Placental epithelial cell (primary cell): Measurements from ENCODE around the gene KASH5. TPM values are rescaled to one million over a fixed set of nuclear protein-coding genes. Genes with fewer than 3 reads are reported as not detected.

ENCODE experiments used
- total RNA-seq: library from RNA; depleted of rRNA; stranded (reverse); fragments of >200 nt; gene quantifications from 2 replicates; pipeline ENCODE4 v1.2.3, GENCODE V29; 2012

The KASH5 gene, protein sequence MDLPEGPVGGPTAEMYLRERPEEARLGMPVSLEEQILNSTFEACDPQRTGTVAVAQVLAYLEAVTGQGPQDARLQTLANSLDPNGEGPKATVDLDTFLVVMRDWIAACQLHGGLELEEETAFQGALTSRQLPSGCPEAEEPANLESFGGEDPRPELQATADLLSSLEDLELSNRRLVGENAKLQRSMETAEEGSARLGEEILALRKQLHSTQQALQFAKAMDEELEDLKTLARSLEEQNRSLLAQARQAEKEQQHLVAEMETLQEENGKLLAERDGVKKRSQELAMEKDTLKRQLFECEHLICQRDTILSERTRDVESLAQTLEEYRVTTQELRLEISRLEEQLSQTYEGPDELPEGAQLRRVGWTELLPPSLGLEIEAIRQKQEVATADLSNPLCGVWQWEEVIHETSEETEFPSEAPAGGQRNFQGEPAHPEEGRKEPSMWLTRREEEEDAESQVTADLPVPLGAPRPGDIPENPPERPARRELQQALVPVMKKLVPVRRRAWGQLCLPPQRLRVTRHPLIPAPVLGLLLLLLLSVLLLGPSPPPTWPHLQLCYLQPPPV
- not detected in 2 replicates for total RNA-seq

DNA sequence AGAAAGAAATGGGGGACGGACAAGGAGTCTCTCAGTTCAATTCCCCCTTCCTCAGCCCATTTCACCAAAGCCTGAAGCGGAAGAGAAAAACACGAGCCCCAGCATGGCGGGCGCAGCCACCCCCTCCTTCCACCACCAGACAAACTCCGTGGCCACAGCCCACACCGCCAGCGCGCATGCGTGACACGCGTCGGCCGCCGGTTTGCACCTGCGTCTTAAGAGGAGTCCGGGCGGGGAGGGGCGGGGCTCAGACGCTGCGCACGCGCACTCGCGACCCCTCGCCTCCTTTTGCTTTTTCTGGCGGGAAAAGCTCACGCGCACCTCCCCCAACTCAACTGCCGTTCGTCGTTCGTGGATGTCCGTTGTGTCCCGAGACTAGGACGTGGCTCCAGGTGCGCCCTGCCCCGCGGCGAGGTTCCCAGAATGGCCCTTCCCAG is at the start of gene KASH5:
TSS of gene KASH5 (plus strand) at position 314 of the 437 bp plus-strand sequence. CDS start 2,635 bp downstream, outside the sequence.

DNA sequence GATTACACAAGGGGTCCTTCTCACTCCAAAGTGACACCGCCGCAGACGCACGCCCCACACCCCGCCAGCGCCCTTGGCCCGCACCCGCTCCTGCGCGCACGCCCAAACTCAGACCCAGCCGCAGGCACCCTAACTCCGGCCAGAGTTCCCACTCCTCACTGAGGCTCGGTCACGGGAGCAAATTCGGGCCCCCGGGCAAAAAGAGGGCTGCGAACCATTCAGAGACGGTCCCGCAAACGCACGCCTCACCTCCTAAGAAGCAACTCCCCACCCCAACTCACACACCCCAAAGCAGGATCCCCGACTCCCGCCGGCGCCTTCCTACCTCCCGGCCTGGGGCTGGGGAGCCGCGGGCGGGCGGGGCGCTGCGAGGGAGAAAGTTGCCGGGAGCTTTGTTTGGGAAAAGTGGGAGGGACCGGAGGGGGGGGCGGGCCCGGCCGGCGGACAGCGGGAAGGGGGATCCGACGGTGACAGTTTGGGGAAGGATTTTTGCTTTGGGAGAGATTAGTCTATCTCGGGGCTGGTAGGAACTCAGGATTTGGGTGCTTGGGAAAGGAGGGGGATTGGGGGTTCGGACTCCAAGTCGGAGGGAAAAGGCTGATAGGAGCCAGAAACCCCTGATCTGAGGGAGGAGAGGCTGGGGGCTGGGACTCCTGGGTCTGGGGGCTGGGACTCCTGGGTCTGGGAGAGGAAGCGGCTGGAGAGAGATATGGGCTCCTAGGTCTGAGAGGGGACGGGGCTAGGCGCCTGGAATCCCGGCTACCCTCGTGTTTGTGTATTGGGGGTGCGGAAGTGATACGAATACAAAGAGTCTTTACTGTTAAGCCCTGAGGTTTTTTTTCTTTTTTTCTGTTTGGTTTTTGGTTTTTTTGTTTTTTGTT is 25.8 kb upstream of the KASH5 start, which contains the start of gene TEAD2:
TSS of gene TEAD2 (minus strand) at position 369 of the 881 bp plus-strand sequence. CDS start 2,341 bp downstream, outside the sequence.

DNA sequence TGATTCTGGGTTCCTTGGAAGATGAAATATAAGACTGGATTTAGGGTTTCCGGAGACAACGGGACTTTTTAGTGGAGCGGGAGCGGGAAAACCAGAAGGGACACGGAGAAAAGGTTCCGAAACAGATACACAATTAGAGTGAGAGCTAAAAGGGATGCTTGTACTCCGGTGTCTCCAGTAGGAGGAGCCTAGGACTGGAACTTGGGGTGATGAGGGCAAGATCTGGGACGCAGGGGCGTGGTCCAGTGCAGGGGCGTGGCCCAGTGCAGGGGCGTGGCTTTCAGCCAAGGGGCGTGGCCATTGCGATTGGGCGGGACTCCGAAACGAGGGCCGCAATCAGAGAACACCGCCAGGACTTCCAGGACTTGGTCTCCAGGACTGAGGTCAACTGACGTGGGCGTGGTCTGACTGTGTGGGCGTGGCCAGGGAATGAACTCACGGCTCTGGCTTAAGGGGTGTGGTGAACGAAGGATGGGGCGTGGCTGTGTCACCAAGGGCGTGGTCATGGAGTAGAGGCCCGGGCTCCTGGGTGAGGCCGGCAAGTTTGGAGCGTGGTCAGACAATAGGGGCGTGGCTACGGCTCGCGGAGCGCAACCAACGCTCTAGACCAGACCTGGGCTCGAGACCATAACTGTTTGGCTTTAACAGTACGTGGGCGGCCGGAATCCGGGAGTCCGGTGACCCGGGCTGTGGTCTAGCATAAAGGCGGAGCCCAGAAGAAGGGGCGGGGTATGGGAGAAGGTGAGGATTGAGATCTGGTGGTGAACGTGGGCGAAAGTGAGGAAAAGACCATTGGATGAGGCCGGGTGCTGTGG is 24.6 kb upstream of the KASH5 start, which contains the start of gene DKKL1:
TSS of gene DKKL1 (plus strand) at position 610 of the 815 bp plus-strand sequence. CDS start at position 732, 122 bp downstream.

DNA sequence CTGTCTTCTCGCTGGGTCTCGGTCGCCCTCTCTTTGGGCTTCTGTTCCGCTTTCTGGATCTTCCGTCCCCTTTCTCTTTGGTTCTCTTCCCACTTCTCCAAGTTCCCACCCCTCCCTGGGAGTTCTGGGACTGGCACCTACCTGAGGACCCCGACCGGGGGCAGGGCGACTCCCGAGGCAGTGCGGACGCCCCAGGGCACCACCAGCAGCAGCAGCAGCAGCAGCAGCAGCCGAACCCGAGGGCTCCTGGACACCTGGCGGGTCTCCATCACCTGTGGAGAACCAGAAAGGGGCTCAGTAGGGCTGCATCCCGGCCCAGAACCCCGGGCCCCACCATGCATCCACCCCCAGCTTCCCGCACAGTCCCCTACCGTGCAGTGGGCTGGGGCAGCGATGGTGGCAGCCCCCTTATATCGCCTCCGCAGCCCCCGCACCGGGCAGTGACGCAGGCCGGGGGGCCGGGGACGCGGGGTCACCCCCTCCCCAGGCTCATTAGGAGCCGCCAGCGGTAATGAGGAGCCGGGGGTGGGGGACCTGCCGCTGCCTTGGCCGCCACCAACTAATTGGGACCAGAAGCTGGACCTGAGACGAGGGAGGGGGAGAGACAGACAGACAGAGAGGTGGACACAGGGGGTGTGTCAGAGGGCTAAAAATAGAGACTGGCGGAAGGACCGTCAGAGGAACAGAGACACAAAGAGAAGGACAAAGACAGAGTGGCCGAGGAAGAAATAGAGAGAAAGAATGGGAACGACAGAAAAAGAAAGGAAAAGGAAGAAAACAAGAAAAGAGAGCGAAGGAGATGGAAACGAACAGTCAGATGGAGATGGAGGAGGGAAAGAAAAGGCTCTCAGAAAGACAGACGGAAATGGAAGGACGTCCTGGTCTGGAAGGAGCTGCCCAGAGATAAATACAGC is 35.3 kb downstream of the KASH5 start, which contains the start of gene PTH2:
TSS of gene PTH2 (minus strand) at position 371 of the 914 bp plus-strand sequence. CDS start at position 269, 102 bp downstream.

DNA sequence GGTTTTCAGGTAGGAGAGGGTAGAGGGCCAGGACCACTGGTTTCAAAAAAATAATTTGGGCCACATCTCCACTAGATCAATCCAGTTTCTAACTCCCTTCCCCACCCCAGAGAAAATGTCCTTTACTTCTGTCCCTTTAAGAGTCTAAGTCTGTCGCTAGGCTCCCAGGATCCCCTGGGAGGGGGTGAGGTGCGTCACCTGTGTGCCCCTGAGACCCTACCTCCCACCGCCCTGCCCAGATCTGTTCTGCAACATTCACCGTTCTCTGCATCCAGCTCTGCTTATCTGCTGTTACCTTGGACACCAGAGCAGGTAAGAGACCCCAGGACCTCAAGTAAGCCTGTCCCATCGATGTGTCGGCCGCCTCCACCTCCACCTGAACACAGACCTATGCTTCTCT is 37.1 kb downstream of the KASH5 start, which contains the start of gene GFY:
TSS of gene GFY (plus strand) at position 211 of the 400 bp plus-strand sequence. CDS start 1,043 bp downstream, outside the sequence.

DNA sequence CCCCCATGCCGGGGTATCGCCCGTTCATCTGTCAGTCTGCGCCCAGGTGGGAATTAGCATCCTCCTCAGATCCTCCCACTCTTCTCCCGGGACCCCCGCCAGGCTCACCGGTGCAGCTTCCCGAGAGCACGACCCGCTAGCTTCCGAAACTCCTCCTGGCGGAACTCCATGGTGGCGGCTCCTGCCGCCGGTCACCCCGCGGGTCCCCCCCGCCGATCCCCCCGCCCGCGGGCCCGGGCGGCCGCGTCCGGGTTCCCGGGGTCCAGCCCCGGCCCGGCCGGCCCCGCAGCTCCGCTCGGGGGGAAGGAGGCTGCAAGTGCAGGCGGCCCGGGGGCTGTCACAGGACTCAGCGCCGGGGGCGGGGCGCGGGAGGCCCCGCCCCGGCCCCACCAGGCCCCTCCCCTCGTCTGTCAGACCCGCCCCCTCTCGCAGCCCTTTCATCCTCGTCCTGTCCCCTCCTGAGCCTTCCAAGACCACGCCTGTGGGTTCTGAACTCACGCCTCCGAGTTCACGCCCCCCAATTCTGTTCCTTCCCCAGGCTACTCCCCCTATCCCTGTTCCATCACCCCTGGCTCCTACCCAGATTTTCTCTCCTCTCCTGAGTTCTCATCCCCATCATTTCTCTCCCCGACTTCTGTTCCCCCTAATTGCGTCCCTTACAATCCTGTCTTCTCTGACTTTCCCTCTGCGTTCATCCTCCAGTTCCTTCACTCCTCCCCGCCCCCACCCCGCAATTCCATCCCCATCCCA is 53.3 kb downstream of the KASH5 start, which contains the start of gene SLC17A7:
TSS of gene SLC17A7 (minus strand) at position 318 of the 750 bp plus-strand sequence. CDS start at position 170, 148 bp downstream.

DNA sequence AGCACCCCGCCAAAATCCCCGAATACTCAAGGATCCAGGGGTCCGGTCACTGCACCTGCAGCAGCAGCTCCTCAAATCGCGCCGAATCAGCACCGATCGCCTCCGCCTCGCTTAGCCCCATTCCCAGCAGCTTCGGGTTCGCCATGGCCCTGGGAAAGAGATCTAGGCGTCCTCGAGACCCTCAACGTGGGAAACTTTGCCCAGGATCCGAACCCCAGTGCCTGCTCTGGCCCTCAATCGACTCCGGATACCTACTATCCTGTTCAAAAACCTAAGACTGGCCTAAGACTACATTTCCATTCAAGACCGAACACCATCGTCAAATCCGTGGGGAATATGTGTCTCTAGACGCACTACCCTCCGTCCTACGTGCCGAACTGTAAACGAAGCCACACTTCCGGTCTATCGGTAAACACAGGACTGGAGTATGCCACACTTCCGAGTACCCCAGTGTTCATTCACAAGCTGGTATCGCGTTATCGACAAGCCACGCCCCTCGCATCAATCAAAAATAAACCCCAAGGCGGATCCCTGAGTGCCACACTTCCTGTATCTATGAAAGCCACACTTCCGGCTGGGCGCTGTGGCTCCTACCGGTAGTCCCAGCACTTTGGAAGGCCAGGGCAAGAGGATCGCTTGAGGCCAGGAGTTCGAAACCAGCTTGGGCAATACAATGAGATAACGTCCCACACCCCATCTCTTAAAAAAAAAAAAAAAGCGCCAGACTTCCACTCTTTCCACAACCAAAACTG is 63.6 kb downstream of the KASH5 start, which contains the start of gene PIH1D1:
TSS of gene PIH1D1 (minus strand) at position 385 of the 752 bp plus-strand sequence. CDS start at position 145, 240 bp downstream.

DNA sequence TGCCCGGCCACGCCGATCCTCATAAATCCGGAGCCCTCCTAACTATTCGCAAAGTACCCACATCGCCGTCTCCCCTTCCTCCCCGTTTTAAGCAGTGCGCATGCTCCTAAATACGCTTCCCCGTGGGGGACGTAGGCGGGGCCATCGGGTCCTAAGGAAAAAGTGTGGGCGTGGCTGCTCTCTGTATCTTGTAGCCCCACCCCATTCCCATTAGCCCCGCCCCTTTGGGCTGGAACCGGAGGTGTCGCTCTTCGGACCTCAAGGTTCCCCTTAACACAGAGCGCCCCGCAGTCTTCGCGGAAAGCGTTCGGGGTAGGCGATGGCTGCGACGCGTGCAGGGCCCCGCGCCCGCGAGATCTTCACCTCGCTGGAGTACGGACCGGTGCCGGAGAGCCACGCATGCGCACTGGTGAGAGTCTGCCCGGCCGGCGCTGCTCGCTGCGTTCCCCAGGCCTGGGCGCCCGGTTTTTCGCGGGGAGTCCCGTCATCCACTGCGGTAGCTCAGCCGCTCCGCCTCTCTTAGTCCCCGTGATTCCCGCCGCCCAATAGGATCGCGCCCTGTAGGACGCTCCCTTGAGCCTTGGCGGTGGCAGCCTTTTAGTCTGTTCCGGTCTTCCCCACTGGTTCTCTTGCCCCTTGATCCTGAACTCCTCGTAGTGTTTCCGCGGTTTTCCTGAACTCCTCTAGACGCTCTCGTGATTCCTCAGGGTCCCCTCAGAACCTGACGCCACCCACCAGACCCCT is 65.1 kb downstream of the KASH5 start, which contains the start of gene ALDH16A1:
TSS of gene ALDH16A1 (plus strand) at position 213 of the 744 bp plus-strand sequence. CDS start at position 320, 107 bp downstream.

Other genes starting within 250 kb of the KASH5 start
- 0.11 and 0.39 TPM in 2 replicates for gene HRC, start 232.9 kb upstream of the KASH5 start, total RNA-seq
- 35.0 and 36.5 TPM in 2 replicates for gene TRPM4, start 230.5 kb upstream of the KASH5 start, total RNA-seq
- under 0.01 TPM in 1 of 2 replicates, not detected in the other for gene SLC6A16, start 63.1 kb upstream of the KASH5 start, total RNA-seq
- not detected in 2 replicates for gene CD37, start 52.8 kb upstream of the KASH5 start, total RNA-seq
- gene TEAD2, start 25.8 kb upstream of the KASH5 start, total RNA-seq, result 5.1 and 18.8 TPM in 2 replicates
- gene DKKL1, start 24.4 kb upstream of the KASH5 start, total RNA-seq, result 0.39 TPM in 1 of 2 replicates, not detected in the other
- not detected in 2 replicates for gene PTH2, start 35.2 kb downstream of the KASH5 start, total RNA-seq
- gene GFY, start 37.1 kb downstream of the KASH5 start, total RNA-seq, result not detected in 2 replicates
- gene SLC17A7, start 53.3 kb downstream of the KASH5 start, total RNA-seq, result under 0.01 TPM in 1 of 2 replicates, not detected in the other
- gene PIH1D1, start 63.6 kb downstream of the KASH5 start, total RNA-seq, result 84.0 and 118 TPM in 2 replicates
- gene ALDH16A1, start 65.0 kb downstream of the KASH5 start, total RNA-seq, result 27.1 and 34.2 TPM in 2 replicates
- gene FLT3LG, start 86.0 kb downstream of the KASH5 start, total RNA-seq, result 0.79 TPM in 1 of 2 replicates, not detected in the other
- 2,267 and 3,501 TPM in 2 replicates for gene RPL13A, start 99.4 kb downstream of the KASH5 start, total RNA-seq
- 2,287 and 2,633 TPM in 2 replicates for gene RPS11, start 108.2 kb downstream of the KASH5 start, total RNA-seq
- 39.7 and 108 TPM in 2 replicates for gene FCGRT, start 124.4 kb downstream of the KASH5 start, total RNA-seq
- 39.7 and 79.5 TPM in 2 replicates for gene RCN3, start 139.8 kb downstream of the KASH5 start, total RNA-seq
- 64.0 and 72.6 TPM in 2 replicates for gene NOSIP, start 192.3 kb downstream of the KASH5 start, total RNA-seq
- 8.6 and 11.2 TPM in 2 replicates for gene PRRG2, start 193.1 kb downstream of the KASH5 start, total RNA-seq
- gene PRR12, start 202.9 kb downstream of the KASH5 start, total RNA-seq, result 4.4 and 5.9 TPM in 2 replicates